ENCODE data around the gene CCT2. TPM values are rescaled to one million over a fixed set of nuclear protein-coding genes. Genes with fewer than 3 reads are reported as not detected.

CCT2 gene
- 255 and 339 TPM in 2 replicates for total RNA-seq

GRCh38 chr12:69585189-69586062 is at the start of gene CCT2:
CCT2 (plus strand) TSS chr12:69585459; CDS start chr12:69585522, 63 bp downstream.

GRCh38 chr12:69610729-69611128 is 25.5 kb downstream of the CCT2 start, which contains the start of gene LRRC10:
LRRC10 (minus strand) TSS chr12:69610907; CDS start chr12:69610838, 69 bp downstream.

Other genes with a start within 250 kb of the CCT2 start
- not detected in 2 replicates for gene LYZ, start 237.1 kb upstream of the CCT2 start, total RNA-seq
- gene YEATS4, start 225.7 kb upstream of the CCT2 start, total RNA-seq, result 11.3 and 11.5 TPM in 2 replicates
- gene FRS2, start 115.1 kb upstream of the CCT2 start, total RNA-seq, result 54.9 and 78.1 TPM in 2 replicates
- not detected in 2 replicates for gene LRRC10, start 25.4 kb downstream of the CCT2 start, total RNA-seq
- 0.30 and 0.37 TPM in 2 replicates for gene BEST3, start 113.8 kb downstream of the CCT2 start, total RNA-seq
- 17.8 and 29.9 TPM in 2 replicates for gene RAB3IP, start 153.4 kb downstream of the CCT2 start, total RNA-seq
- gene MYRFL, start 239.8 kb downstream of the CCT2 start, total RNA-seq, result under 0.01 and 0.23 TPM in 2 replicates